ENCODE data around the gene KCTD15.

The KCTD15 gene

DNA sequence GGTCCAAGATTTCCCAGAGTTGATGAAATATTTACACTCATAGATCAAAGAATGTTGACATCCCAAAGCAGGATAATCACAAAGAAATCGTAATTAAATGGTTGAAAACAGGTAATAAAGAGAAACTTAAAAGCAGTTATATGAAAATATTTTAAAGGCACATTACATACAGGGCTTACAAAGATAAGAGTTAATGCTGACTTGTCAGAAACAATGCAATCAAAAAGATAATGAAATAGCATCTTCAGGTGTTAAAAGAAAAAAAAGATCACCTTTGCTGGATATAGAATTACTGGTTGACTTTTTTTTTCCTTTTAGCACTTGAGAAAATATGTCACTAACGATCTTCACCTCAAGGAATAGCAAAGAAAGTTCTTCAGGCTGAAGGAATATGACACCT is 48.8 kb downstream of the KCTD15 start:
- DNase-seq (ENCODE audit: low spot score) (no peak), FAIRE-seq (no peak)

DNA sequence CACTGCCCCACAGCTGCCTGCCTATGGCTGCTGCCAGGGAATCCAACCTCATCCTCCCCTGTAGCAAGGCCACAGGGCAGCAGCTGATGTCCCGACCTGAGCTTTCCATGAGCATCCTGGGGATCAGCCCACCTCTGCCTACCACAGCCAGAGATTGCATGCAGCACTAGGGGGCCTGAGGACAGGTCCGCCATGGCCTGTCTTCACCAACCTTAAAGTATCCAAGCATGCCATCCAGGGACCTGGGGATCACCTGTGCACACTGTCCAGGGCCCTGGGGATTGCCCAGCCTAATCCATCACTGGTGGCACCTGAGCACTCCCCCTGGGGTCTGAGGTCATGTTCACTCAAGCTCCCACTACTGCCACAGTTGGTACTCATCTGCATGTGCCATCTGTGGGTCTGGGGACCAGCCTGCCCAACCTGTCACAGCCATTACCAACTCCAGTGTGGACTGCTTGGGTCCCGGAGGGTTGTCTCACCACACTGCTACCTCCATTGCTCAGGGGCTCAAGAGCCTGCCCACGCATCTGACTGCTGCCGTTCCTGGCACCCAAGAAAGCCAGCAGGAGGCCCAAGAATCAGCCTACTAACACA is 53.0 kb downstream of the KCTD15 start:
- DNase-seq (ENCODE audit: low spot score) (no peak), FAIRE-seq (no peak)

DNA sequence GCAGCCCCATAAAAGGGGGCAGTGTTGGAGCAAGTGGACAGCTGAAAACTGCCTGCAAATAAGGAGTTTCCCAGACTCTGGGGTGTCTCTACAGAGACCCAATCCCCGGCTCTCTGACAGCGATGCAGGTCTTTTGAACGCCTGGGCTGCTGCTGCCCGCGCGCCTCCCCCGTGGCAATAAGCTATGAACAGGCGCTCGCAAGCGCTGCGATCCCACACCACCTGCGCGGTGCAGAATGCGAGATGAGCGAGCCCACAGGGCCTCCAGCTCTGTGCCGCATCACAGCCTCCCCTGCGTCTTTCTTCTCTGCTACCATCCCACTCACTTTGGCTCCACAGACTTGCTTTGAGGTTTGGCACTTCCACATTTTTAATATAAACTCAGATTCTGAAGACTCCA is 62.3 kb downstream of the KCTD15 start:
- no peak for FAIRE-seq

DNA sequence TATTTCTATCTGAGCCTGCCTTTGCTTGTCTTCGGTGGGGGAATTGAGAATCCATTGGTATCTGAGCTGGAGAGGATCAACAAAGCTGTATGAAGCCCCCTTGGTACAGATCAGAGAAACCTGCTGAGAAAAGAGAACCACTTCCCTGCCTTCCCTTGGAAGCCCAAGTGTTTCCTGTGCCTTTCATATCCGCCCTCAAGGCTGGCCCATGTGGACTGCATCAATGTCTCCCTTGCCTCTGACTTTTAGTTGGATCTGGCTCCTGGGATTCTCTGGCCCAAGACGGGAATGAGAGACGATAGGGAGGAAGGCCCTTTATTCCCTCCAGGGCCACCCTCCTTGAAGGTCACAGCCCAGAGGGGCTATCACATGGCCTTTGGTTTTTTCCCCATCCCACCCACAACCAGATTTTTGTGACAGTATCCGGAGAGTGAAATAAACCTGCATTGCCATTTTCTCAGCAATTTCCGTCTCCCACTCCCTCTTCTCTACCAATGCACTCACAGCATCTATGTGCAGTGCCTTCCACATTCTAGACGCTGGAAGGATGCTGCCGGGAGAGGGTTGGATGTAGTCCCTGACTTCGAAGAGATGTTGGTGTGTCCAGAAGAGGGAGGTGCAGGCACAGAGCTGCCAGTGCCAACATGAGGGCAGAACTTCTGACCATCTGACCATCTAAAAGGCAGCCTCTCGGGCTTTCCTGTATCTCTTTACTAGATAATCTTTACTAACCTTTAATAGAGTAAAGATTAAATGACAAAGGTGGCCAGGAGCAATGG is 63.8 kb downstream of the KCTD15 start:
- DNase-seq (ENCODE audit: low spot score) (no peak), FAIRE-seq (no peak)

More for the DNA sequence above, 62.3 kb downstream of the KCTD15 start:
- DNase-seq (ENCODE audit: low spot score), result no peak

DNA sequence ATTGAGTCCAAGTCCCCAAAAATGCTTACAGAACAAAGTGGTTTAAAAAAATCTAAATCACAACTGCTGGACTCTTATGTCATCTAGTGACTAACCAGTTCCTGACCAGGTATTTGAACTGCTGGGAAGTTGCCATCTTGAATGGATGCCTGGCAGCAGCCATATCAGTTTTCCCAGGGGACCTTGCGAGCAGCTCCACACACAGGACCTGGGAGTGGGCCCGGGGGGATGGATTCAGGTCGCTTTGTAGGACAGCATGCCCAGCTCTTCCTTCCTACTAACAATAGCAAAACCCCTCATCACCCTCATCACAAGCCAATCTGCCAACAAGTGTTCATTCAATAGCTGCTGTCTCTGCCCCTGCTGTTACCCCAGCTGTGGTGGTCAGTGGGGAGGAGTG is 65.3 kb downstream of the KCTD15 start:
- FAIRE-seq, result no peak
- DNase-seq (ENCODE audit: low spot score), result no peak

DNA sequence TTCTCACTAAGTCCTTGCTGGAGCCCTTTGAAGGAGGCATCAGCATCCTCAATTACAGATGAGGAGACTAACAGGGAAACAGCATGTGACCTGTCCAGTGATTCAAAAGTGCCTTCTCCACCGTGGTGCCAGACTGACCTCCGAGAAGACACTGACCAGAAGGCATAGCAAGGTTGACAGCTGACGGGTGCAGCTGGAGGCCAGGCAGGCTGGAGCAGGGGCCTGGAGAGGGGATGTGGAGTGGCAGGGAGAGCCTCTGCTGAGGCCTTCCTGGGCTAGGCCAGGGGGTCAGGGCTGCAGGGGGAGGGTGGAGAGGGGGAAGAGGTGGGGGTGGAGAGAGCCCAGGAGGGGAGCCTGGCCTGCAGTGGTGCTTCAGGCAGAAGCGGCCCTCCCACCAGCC is 66.3 kb downstream of the KCTD15 start:
- DNase-seq (ENCODE audit: low spot score), result no peak
- no peak for FAIRE-seq

DNA sequence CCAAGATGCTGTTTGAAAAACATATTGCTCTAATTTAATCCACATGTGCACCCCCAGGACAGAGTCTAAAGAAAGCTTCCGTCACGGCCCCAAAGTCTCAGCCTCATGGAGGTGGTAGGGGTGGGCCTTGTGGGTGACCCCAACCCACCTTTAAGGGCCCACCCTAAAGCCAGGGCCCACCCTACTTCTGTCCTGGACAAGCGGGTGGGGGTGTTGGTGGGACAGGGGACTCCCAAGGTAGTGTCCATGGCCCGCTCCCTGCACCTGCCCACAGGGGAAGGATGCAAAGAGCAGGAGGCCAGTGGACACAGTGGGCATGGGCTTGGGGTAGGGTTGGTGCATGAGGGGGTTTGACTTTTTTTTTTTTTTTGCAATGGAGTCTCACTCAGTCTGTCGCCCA is 66.8 kb downstream of the KCTD15 start:
- DNase-seq (ENCODE audit: low spot score) (no peak), FAIRE-seq (no peak)

DNA sequence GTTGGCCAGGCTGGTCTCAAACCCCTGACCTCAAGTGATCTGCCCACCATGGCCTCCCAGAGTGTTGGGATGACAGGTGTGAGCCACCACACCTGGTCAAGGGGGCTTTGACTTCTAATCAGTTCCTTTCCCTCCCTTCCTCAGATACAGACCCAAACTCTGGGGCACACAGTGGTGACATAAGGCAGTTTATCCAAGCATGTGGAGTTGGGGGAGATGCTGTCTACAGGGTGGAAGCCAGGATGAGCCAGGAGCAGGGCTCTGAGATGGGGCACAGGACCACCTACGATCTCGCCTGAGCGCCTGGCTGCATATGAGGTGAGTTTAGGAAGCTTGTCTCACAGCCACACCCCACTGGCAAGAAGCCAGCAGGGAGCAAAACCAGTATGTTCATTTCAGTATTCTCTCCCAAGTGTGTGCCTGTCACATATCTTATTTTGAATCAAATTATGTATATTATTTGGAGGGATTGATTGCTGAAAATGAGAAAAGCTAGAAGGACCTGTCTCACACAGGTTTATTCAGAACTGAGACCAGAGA is 67.7 kb downstream of the KCTD15 start:
- DNase-seq (ENCODE audit: low spot score) (no peak), FAIRE-seq (no peak)

DNA sequence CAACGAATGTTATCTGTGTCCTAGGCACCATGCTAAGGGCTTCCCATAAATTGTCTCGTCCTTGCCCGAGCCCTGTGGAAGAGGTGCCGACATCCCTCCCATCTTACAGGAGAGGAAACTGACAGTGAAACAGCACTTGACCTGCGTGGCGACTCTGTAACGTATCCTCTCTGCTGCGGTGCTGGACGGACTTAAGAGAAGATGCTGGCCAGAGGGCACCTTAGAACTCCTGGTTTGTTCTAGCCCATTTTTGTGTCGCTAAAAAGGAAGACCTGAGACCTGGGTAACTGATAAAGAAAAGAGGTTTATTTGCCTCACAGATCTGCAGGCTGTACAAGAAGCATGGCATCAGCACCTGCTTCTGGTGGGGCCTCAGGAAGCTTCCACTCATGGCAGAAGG is 68.6 kb downstream of the KCTD15 start:
- no peak for FAIRE-seq

More for the DNA sequence above, 68.6 kb downstream of the KCTD15 start:
- no peak for DNase-seq (ENCODE audit: low spot score)
